Stimulated activated memory B cell treated with anti-CD40 and anti-IgM and Interleukin-4, amounts not matched to agents 10 μg/mL and 1 μg/mL and 100 μg/mL, for 72 hours (primary cell): ENCODE data around the gene SELENOH.
A peak's percentile ranks its signal among the peaks of the same experiment; 100 is the strongest.
"Not testable (repeated sequence)": the region's sequence is repeated elsewhere in the genome, so short reads cannot be mapped to it uniquely, and the experiment has no call there.

ENCODE experiments used
- ATAC-seq: fragments of 150-1000 bp; cut with Tn5 transposase; 2 replicates; pipeline ENCODE4 v1.10.0; 2021
- H3K27ac Mint-ChIP-seq: one replicate; pipeline ENCODE4 v1.8.0; 2022; ENCODE audit warnings: mild to moderate bottlenecking, mixed read lengths
- H3K27me3 Mint-ChIP-seq: one replicate; pipeline ENCODE4 v1.8.0; 2022; ENCODE audit warnings: mixed read lengths
- H3K36me3 Mint-ChIP-seq: one replicate; pipeline ENCODE4 v1.8.0; 2022; ENCODE audit warnings: mixed read lengths
- H3K4me1 Mint-ChIP-seq: one replicate; pipeline ENCODE4 v1.8.0; 2022; ENCODE audit warnings: mixed read lengths
- H3K4me3 Mint-ChIP-seq: one replicate; pipeline ENCODE4 v1.8.0; 2022; ENCODE audit warnings: mild to moderate bottlenecking, moderate library complexity, mixed read lengths
- H3K9me3 Mint-ChIP-seq: one replicate; pipeline ENCODE4 v1.8.0; 2022; ENCODE audit warnings: mixed read lengths

Gene SELENOH, protein sequence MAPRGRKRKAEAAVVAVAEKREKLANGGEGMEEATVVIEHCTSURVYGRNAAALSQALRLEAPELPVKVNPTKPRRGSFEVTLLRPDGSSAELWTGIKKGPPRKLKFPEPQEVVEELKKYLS

DNA sequence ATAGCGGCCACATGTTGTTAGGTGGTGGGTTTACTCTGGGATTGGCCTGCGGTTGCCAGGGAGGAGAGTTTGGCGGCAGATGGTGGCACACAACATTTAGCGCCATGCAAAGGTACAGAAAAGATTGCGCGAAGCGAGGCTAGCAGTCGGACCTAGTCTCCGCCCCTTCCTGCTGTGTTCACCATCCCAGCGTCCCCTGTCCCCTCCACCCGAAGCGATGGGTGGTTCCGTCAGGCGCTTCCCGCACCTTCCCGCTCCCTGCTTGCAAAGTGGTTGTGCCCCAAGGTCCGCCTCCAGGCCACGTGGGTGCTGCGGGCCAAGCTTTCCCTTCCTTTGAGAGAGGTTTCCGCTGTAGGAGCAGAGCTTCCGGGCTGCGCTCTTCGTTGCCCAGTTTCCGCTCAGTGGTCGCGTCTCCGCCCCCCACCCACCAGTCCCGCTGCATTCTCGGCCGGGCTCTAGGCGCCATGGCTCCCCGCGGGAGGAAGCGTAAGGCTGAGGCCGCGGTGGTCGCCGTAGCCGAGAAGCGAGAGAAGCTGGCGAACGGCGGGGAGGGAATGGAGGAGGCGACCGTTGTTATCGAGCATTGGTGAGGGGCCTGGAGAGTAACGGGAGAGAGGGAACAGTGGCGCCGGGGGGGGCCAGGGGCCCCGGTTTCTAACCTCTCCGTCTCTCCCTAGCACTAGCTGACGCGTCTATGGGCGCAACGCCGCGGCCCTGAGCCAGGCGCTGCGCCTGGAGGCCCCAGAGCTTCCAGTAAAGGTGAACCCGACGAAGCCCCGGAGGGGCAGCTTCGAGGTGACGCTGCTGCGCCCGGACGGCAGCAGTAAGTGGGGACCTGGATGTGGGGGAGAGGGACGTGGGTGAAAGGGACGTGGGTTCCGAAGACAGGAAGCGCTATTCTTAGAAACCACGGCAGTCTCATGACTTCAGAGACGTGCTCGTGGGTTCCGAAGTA is at the start of gene SELENOH:
Gene SELENOH (plus strand): TSS at position 360 of the 955 bp plus-strand sequence. CDS start 105 bp downstream, at position 465.
- Mint-ChIP-seq H3K4me1 (peaks cover 35% of the 10 kb centered on the region), H3K9me3 (no peaks in the 10 kb centered on the region), H3K27me3 (no peaks in the 10 kb centered on the region), H3K4me3 (peak within 1 kb of the TSS; percentile 95), H3K27ac (peak within 1 kb of the TSS; percentile 98), H3K36me3 (peaks cover 58% of the 10 kb centered on the region)
- ATAC-seq, result peak; percentile 95

DNA sequence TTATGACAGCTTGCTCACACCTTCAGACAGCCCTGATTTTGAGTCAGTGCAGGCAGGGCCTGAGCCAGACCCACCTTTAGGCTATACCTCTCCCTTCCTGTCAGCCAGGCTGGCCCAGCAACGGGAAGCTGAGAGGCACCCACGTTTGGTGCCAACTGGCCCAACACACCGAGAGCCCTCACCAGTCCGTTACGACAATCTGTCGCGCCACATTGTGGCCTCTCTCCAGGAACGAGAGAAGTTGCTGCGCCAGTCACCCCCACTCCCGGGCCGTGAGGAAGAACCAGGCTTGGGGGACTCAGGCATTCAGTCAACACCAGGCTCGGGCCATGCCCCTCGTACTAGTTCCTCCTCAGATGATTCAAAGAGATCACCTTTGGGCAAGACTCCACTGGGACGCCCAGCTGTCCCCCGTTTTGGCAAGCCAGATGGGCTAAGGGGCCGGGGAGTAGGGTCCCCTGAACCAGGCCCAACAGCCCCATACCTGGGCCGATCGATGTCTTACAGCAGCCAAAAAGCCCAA is 42.4 kb upstream of the SELENOH start:
- H3K4me1 Mint-ChIP-seq, result no peaks in the 10 kb centered on the region
- H3K9me3 Mint-ChIP-seq, result no peaks in the 10 kb centered on the region
- H3K36me3 Mint-ChIP-seq, result peaks cover 46% of the 10 kb centered on the region
- H3K4me3 Mint-ChIP-seq, result no peak overlapping the region
- H3K27ac Mint-ChIP-seq, result no peak overlapping the region
- H3K27me3 Mint-ChIP-seq, result no peaks in the 10 kb centered on the region
- peak; percentile 34 for ATAC-seq

DNA sequence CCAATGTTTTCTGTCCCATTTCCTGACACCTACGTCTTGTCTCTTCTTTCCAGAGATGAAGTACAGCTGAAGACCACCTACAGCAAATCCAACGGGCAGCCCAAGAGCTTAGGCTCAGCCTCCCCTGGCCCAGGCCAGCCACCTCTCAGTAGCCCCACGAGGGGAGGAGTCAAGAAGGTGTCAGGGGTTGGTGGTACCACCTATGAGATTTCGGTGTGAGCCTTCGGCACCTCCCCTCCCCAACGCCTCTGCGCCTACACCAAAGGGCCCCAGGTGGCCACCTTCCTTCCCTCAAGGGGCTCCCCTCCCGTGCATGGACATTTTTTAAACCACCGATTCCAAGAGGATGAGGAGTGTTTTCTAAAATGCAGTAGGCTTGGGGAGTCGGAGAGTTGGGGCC is 41.5 kb upstream of the SELENOH start:
- Mint-ChIP-seq H3K9me3 (no peaks in the 10 kb centered on the region), H3K4me3 (no peak overlapping the region), H3K27ac (no peak overlapping the region), H3K4me1 (no peaks in the 10 kb centered on the region), H3K27me3 (no peaks in the 10 kb centered on the region), H3K36me3 (peaks cover 55% of the 10 kb centered on the region)
- no peak for ATAC-seq

DNA sequence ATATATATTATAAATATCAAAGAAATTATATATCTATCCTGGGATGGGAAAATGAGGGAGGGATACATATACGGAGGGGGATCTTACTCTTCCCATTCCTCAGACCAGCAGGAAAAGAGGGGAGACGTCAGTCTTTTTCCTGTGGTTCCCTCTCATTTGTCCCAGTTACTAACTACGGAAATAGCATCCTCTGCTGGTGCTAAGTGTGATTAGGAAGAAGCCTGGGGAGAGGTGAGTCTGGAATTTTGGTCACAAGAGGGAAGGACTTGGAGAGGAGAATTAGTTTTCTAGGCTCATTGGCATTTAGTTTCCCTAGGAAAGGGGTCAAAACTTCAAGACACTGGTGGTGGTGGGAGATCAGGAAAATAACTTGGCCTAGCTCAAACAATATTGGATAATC is 40.9 kb upstream of the SELENOH start:
- ATAC-seq, result no peak
- no peak overlapping the region for H3K27ac Mint-ChIP-seq
- no peaks in the 10 kb centered on the region for H3K4me1 Mint-ChIP-seq
- no peaks in the 10 kb centered on the region for H3K27me3 Mint-ChIP-seq
- no peaks in the 10 kb centered on the region for H3K9me3 Mint-ChIP-seq
- peaks cover 60% of the 10 kb centered on the region for H3K36me3 Mint-ChIP-seq
- H3K4me3 Mint-ChIP-seq, result no peak overlapping the region

DNA sequence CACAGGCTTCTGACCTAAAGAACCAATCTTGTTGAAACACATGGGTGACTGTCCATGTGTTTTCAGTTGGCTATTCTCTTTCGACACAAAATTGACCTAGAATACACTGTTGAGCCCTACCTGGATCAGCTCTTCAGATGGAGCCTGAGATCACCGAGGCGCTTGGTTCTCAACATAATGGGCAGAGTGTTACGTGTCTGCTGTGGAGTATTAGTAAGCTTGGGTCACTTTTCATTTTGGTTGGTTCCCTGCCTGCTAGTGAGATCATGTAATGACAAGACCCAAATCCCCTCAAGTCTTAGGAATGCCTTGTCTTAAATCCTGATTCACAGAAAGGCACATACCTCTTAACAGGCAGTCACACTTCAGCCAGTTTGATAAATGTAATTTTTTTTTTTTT is 38.0 kb upstream of the SELENOH start:
- peaks cover 4% of the 10 kb centered on the region for H3K4me1 Mint-ChIP-seq
- ATAC-seq, result no peak

DNA sequence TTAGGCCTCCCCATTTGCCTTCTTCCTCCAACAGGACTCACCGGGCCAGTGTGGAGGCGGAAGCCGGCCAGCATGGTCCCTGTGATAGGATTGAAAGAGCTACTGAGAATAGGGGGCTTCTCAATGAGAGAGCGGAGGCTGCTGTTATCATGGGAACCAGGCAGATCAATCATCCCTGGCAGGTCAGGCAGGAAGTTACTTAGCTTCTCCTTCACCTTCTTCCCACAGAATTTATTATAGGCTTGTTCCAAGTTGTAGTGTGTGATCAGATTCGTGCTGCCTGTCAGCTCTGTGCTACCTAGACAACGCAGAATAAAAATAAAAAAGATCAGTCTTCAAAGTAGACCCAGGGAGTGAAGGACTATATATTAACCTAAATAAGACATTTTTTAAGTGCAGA is 36.4 kb upstream of the SELENOH start:
- Mint-ChIP-seq H3K27me3 (no peaks in the 10 kb centered on the region), H3K36me3 (peaks cover 41% of the 10 kb centered on the region), H3K4me1 (peaks cover 18% of the 10 kb centered on the region), H3K4me3 (no peak overlapping the region), H3K9me3 (no peaks in the 10 kb centered on the region), H3K27ac (peak overlapping the region; percentile 48)
- ATAC-seq, result no peak

More for the DNA sequence above, 38.0 kb upstream of the SELENOH start:
- no peak overlapping the region for H3K4me3 Mint-ChIP-seq
- no peak overlapping the region for H3K27ac Mint-ChIP-seq
- no peaks in the 10 kb centered on the region for H3K9me3 Mint-ChIP-seq
- H3K27me3 Mint-ChIP-seq, result no peaks in the 10 kb centered on the region
- H3K36me3 Mint-ChIP-seq, result peaks cover 47% of the 10 kb centered on the region

DNA sequence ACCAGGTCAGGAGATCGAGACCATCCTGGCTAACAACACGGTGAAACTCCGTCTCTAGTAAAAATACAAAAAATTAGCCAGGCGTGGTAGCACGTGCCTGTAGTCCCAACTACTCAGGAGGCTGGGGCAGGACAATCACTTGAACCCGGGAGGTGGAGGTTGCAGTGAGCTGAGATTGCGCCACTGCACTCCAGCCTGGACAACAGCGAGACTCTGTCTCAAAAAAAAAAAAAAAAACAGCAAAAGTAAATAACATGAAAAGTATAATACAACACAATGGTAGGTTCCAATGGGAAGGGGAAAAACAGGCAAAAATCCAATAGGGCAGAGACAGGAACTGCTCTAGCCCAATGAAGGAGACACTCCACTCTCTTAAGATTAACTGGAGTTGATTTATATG is 35.9 kb upstream of the SELENOH start:
- Mint-ChIP-seq H3K36me3 (peaks cover 40% of the 10 kb centered on the region), H3K4me1 (peaks cover 23% of the 10 kb centered on the region)
- not testable (repeated sequence) for ATAC-seq, H3K9me3 Mint-ChIP-seq, H3K4me3 Mint-ChIP-seq, H3K27me3 Mint-ChIP-seq, H3K27ac Mint-ChIP-seq

DNA sequence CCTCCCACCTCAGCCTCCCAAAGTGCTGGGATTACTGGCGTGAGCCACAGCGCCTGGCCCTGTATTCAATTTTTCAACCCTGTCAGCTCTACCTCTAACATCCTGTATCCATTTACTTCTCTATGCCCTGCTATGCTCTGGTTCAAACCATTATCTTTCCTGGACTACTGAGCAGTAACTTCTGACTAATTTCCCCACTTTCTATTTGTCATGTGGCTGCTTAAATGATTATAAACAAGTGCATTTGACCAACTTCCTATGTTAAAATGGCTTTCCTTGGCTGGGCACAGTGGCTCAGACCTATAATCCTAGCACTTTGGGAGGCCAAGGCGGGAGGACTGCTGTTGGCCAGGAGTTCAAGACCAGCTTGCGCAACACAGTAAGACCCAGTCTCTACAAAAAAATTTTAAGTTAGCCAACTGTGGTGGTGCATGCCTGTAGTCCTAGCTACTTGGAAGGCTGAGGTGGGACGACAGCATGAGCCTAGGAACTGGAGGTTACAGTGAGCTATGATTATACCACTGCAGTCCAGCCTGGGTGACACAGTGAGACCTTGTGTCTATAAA is 31.4 kb upstream of the SELENOH start:
- no peak for ATAC-seq
- H3K36me3 Mint-ChIP-seq, result peaks cover 28% of the 10 kb centered on the region
- no peak overlapping the region for H3K4me3 Mint-ChIP-seq
- peaks cover 49% of the 10 kb centered on the region for H3K4me1 Mint-ChIP-seq
- peak overlapping the region; percentile 51 for H3K27ac Mint-ChIP-seq
- no peaks in the 10 kb centered on the region for H3K27me3 Mint-ChIP-seq
- no peaks in the 10 kb centered on the region for H3K9me3 Mint-ChIP-seq

DNA sequence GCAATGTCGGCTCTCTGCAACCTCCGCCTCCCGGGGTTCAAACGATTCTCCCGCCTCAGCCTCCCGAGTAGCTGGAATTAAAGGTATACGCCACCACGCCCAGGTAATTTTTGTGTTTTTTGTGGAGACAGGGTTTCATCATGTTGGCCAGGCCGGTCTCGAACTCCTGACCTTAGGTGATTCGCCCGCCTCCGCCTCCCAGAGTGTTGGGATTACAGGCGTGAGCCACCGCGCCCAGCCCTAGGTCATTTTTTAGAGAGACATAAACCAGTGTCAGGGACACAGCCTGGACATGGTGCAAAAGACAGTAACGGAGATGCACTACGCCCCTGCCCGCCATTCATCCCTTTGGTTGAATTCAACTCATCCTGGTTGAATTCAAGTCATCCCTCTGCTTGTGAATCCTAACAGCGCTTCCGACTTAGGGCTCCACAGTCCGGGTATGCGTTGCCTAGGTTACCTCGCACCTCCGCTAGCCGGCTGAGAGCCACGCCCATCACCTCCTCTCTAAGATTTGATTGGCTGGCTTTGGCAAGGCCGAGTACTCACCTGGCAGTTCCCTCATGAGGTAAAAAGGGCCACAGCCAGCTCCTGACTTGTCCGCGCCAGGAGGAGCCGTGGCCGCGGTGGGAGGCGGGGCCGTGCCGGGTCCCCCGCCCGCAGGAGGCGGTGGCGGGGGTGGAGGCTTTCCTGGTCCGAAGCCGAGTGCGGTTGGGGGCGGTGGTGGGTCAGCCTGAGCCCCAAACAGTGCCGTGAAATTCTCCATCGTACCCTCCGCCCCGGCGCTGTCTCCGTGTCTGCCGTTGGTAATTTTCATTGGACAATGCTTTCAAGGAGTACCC is 29.7 kb upstream of the SELENOH start, which contains the start of gene MED19:
Gene MED19 (minus strand): TSS at position 802 of the 842 bp plus-strand sequence. CDS start 36 bp downstream, at position 766.
- no peaks in the 10 kb centered on the region for H3K27me3 Mint-ChIP-seq
- peak within 1 kb of the TSS; percentile 94 for H3K4me3 Mint-ChIP-seq
- H3K4me1 Mint-ChIP-seq, result peaks cover 49% of the 10 kb centered on the region
- ATAC-seq, result peak; percentile 72
- peak within 1 kb of the TSS; percentile 92 for H3K27ac Mint-ChIP-seq
- peaks cover 24% of the 10 kb centered on the region for H3K36me3 Mint-ChIP-seq
- no peaks in the 10 kb centered on the region for H3K9me3 Mint-ChIP-seq

DNA sequence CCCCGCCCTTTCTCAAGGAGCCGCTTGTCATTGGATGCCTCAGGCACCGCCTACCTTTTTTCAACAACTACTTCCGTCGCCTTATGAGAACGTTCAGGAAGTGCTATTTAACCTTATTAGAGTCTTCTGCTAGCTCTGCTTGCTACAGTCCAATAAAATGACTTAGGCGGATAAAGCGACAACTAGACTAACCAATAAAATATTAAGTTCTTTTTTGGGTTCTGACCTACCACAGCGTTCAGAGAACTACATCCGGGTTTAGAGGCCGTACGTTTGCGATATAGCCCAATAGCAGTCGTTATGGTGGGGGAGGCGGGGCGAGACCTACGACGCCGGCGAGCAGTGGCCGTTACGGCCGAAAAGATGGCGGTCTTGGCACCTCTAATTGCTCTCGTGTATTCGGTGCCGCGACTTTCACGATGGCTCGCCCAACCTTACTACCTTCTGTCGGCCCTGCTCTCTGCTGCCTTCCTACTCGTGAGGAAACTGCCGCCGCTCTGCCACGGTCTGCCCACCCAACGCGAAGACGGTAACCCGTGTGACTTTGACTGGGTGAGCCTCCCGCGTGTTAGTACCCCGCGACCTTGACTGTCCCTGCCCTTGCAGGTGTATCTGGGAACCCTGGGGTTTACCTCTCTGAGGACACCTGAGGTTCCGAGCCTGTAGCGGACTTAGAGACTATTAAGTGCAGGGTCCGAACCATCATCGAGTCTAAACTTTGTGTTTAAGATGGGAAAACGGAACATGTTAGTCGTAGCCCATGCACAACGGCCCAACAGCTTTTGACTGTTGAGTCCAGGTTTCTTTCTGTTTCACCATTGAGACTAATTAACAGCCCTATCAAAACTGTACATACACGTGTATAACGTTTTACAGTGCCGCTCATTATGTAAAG is 28.8 kb upstream of the SELENOH start, which contains the start of gene TMX2:
Gene TMX2 (plus strand): TSS at position 338 of the 895 bp plus-strand sequence. CDS start 26 bp downstream, at position 364.
- H3K36me3 Mint-ChIP-seq, result peaks cover 26% of the 10 kb centered on the region
- H3K9me3 Mint-ChIP-seq, result no peaks in the 10 kb centered on the region
- peak; percentile 98 for ATAC-seq
- H3K27me3 Mint-ChIP-seq, result no peaks in the 10 kb centered on the region
- H3K4me3 Mint-ChIP-seq, result peak within 1 kb of the TSS; percentile 94
- H3K27ac Mint-ChIP-seq, result peak within 1 kb of the TSS; percentile 92
- peaks cover 49% of the 10 kb centered on the region for H3K4me1 Mint-ChIP-seq

DNA sequence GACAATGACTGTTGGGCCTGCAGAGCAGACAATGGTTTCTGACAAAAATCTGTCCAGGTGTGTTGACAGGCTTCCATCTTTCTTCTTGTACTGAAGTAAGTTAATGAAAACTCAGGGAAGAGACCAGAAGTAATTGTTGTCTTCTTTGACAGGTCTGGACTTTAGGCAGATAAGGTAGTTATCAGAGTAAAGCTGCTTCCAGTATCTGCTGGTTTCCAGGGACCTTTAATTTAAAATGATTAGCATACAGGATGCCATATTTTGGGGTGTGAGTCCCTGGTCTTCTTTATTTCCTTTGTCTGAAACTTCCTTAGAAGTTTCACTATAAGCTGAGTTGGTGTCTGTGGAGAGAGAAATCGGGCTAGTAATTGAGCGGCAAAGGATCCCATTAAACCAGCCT is 27.5 kb upstream of the SELENOH start:
- Mint-ChIP-seq H3K9me3 (no peaks in the 10 kb centered on the region), H3K27ac (peak overlapping the region; percentile 92), H3K4me1 (peaks cover 44% of the 10 kb centered on the region), H3K4me3 (peak overlapping the region; percentile 94), H3K27me3 (no peaks in the 10 kb centered on the region), H3K36me3 (peaks cover 31% of the 10 kb centered on the region)
- no peak for ATAC-seq

DNA sequence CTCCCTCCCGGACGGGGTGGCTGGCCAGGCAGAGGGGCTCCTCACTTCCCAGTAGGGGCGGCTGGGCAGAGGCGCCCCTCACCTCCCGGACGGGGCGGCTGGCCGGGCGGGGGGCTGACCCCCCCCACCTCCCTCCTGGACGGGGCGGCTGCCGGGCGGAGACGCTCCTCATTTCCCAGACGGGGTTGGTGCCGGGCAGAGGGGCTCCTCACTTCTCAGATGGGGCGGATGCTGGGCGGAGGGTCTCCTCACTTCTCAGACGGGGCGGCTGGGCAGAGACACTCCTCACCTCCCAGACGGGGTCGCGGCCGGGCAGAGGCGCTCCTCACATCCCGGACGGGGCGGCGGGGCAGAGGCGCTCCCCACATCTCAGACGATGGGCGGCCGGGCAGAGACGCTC is 24.6 kb upstream of the SELENOH start:
- not testable (repeated sequence) for H3K4me3 Mint-ChIP-seq, ATAC-seq, H3K27me3 Mint-ChIP-seq, H3K27ac Mint-ChIP-seq, H3K9me3 Mint-ChIP-seq
- Mint-ChIP-seq H3K36me3 (peaks cover 20% of the 10 kb centered on the region), H3K4me1 (peaks cover 19% of the 10 kb centered on the region)

DNA sequence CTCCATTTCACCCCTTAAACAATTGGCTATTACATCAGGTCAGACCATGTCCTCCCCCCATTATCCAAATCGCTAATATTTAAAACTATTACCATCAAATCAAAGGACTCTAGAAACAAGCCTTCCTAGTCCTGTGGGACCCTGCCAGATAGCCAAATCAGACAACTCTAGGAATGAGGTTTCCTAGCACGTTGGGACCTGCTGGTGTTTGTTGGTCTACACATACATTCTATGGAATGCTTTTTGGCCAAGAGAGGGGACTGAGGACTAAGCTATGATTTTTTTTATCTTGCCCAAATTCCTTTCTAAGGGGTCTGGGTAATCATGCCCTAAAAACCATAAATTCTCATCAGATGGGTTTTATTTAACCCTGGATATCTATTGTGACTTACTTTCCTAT is 14.1 kb upstream of the SELENOH start:
- no peak overlapping the region for H3K4me3 Mint-ChIP-seq
- H3K27ac Mint-ChIP-seq, result peak overlapping the region; percentile 83
- peaks cover 20% of the 10 kb centered on the region for H3K4me1 Mint-ChIP-seq
- ATAC-seq, result no peak
- H3K9me3 Mint-ChIP-seq, result no peaks in the 10 kb centered on the region
- H3K27me3 Mint-ChIP-seq, result no peaks in the 10 kb centered on the region
- peaks cover 12% of the 10 kb centered on the region for H3K36me3 Mint-ChIP-seq

DNA sequence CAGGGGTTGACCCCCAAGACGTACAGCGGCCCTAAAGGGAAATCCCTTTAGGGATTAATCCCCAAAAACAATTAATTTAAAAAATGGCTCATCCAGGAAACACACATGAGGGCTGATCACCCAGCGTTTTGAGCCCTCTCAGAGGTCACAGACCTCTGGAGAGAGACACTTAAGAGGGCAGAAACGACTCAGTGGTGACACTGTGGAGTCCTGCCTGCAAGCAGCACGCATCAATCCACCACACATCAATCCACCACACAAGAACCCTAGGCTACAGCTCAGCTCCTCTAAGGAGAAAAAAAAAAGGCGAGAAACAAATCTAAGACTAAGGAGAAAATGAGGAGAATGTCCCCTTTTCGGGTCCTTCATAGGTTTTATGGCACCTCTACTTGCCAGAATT is 12.5 kb upstream of the SELENOH start:
- Mint-ChIP-seq H3K27ac (peak overlapping the region; percentile 83), H3K4me1 (peaks cover 20% of the 10 kb centered on the region), H3K36me3 (peaks cover 7% of the 10 kb centered on the region), H3K9me3 (no peaks in the 10 kb centered on the region), H3K27me3 (no peaks in the 10 kb centered on the region), H3K4me3 (peak overlapping the region; percentile 28)
- ATAC-seq, result no peak
